GM12891 (cell line): ENCODE data around the gene CBR1.

Experiments
- PAX5 ChIP-seq: IDR thresholded peaks from 2 replicates; pipeline ENCODE4 v1.6.1; 2011; ENCODE audit warnings: low read length, moderate library complexity, mild to moderate bottlenecking; ENCODE audit not compliant: insufficient read depth, severe bottlenecking
- POLR2A ChIP-seq: IDR thresholded peaks from 2 replicates; pipeline ENCODE4 v1.6.1; 2011; ENCODE audit warnings: low read depth, low read length, control low read depth
- TAF1 ChIP-seq: IDR thresholded peaks from 2 replicates; pipeline ENCODE4 v1.6.1; 2011; ENCODE audit warnings: low read depth, low read length, control low read depth

- peak; percentile 59; the same call in 1 of the 2 replicates for TF ChIP-seq POLR2A
- no peak for TF ChIP-seq TAF1
- no peak for TF ChIP-seq PAX5
Observed at GRCh38 chr21:36069713-36070583, at the start of gene CBR1.
